H9 (cell line): ENCODE measurements around the gene MUC5B. TPM values are rescaled to one million over a fixed set of nuclear protein-coding genes. Genes with fewer than 3 reads are reported as not detected.

Experiments used
- DNase-seq: peaks from one replicate; pipeline ENCODE4 v3.0.0-alpha.2; 2017
- H2AFZ ChIP-seq: one replicate; pipeline ENCODE4 v1.6.1; 2013; ENCODE audit warnings: mild to moderate bottlenecking, low read length, control low read depth, moderate library complexity
- H2AK5ac ChIP-seq: 2 replicates; pipeline ENCODE4 v1.6.1; 2013; ENCODE audit warnings: low read length, control low read depth, mixed read lengths; ENCODE audit not compliant: insufficient read length
- H2BK120ac ChIP-seq: one replicate; pipeline ENCODE4 v1.6.1; 2013; ENCODE audit warnings: low read depth, mild to moderate bottlenecking, low read length, control low read depth, inconsistent platforms; ENCODE audit not compliant: poor library complexity, severe bottlenecking
- H2BK12ac ChIP-seq: 2 replicates; pipeline ENCODE4 v1.6.1; 2013; ENCODE audit warnings: low read length, control low read depth, mixed read lengths, low read depth; ENCODE audit not compliant: insufficient read length
- H2BK15ac ChIP-seq: 2 replicates; pipeline ENCODE4 v1.6.1; 2013; ENCODE audit warnings: low read depth, low read length, control low read depth
- H2BK20ac ChIP-seq: one replicate; pipeline ENCODE4 v1.6.1; 2013; ENCODE audit warnings: low read depth, mild to moderate bottlenecking, low read length, control low read depth, inconsistent platforms; ENCODE audit not compliant: poor library complexity, severe bottlenecking
- H2BK5ac ChIP-seq: 2 replicates; pipeline ENCODE4 v1.6.1; 2013; ENCODE audit warnings: low read length, control low read depth, mixed read lengths; ENCODE audit not compliant: insufficient read length
- H3K14ac ChIP-seq: 2 replicates; pipeline ENCODE4 v1.6.1; 2013; ENCODE audit warnings: low read length, control low read depth; ENCODE audit not compliant: insufficient read depth
- H3K18ac ChIP-seq: 2 replicates; pipeline ENCODE4 v1.6.1; 2013; ENCODE audit warnings: low read depth, mild to moderate bottlenecking, mixed read lengths, low read length, control low read depth; ENCODE audit not compliant: insufficient read length
- H3K23ac ChIP-seq: 2 replicates; pipeline ENCODE4 v1.6.1; 2013; ENCODE audit warnings: low read length, control low read depth, mixed read lengths, low read depth; ENCODE audit not compliant: insufficient read length
- H3K23me2 ChIP-seq: 2 replicates; pipeline ENCODE4 v1.6.1; 2013; ENCODE audit warnings: low read depth, mild to moderate bottlenecking, mixed read lengths, low read length, control low read depth; ENCODE audit not compliant: insufficient read length, poor library complexity, severe bottlenecking
- H3K27ac ChIP-seq: 2 replicates; pipeline ENCODE4 v1.5.1; 2013; ENCODE audit warnings: low read length, control low read depth, mixed read lengths, low read depth; ENCODE audit not compliant: insufficient read length
- H3K27me3 ChIP-seq: 2 replicates; pipeline ENCODE4 v1.6.1; 2013; ENCODE audit warnings: low read length, control low read depth, inconsistent platforms; ENCODE audit not compliant: insufficient read depth
- H3K4ac ChIP-seq: 2 replicates; pipeline ENCODE4 v1.6.1; 2013; ENCODE audit warnings: low read depth, mild to moderate bottlenecking, control low read depth, inconsistent platforms, low read length, moderate library complexity
- H3K4me1 ChIP-seq: 2 replicates; pipeline ENCODE4 v1.6.1; 2013; ENCODE audit warnings: low read length, control low read depth, inconsistent platforms; ENCODE audit not compliant: insufficient read depth
- H3K4me2 ChIP-seq: 2 replicates; pipeline ENCODE4 v1.6.1; 2013; ENCODE audit warnings: low read length, control low read depth, mixed read lengths; ENCODE audit not compliant: insufficient read length, insufficient read depth
- H3K56ac ChIP-seq: 2 replicates; pipeline ENCODE4 v1.6.1; 2013; ENCODE audit warnings: low read depth, mild to moderate bottlenecking, mixed read lengths, low read length, control low read depth; ENCODE audit not compliant: insufficient read length
- H3K79me1 ChIP-seq: 2 replicates; pipeline ENCODE4 v1.6.1; 2013; ENCODE audit warnings: low read depth, mild to moderate bottlenecking, moderate library complexity, low read length, control low read depth, inconsistent platforms; ENCODE audit not compliant: insufficient read depth, poor library complexity, severe bottlenecking
- H3K79me2 ChIP-seq: 2 replicates; pipeline ENCODE4 v1.6.1; 2013; ENCODE audit warnings: low read length, control low read depth, inconsistent platforms; ENCODE audit not compliant: insufficient read depth
- H3K9ac ChIP-seq: 2 replicates; pipeline ENCODE4 v1.6.1; 2013; ENCODE audit warnings: low read length, control low read depth, mixed read lengths; ENCODE audit not compliant: insufficient read length; ENCODE audit errors: extremely low read depth
- H3K9me3 ChIP-seq: one replicate; pipeline ENCODE4 v1.6.1; 2013; ENCODE audit warnings: low read depth, low read length, inconsistent platforms; ENCODE audit not compliant: control insufficient read depth
- H3T11ph ChIP-seq: one replicate; pipeline ENCODE4 v1.6.1; 2013; ENCODE audit warnings: mild to moderate bottlenecking, low read length, control low read depth, inconsistent platforms
- H4K20me1 ChIP-seq: one replicate; pipeline ENCODE4 v1.6.1; 2013; ENCODE audit not compliant: control insufficient read depth, insufficient read length, insufficient read depth
- H4K5ac ChIP-seq: 2 replicates; pipeline ENCODE4 v1.6.1; 2013; ENCODE audit warnings: low read depth, mild to moderate bottlenecking, mixed read lengths, low read length, control low read depth; ENCODE audit not compliant: insufficient read length
- H4K8ac ChIP-seq: replicated peaks from 2 replicates; pipeline ENCODE4 v1.6.1; 2013; ENCODE audit warnings: low read length, control low read depth, mixed read lengths, low read depth; ENCODE audit not compliant: insufficient read length
- H4K91ac ChIP-seq: 2 replicates; pipeline ENCODE4 v1.6.1; 2013; ENCODE audit warnings: low read depth, mild to moderate bottlenecking, moderate library complexity, mixed read lengths, low read length, control low read depth; ENCODE audit not compliant: insufficient read length
- H3K27ac Mint-ChIP-seq, 3 experiments: 2 replicates in 2 of 3; 3 replicates in 1 of 3; pipeline ENCODE4 v1.8.0; 2020 to 2021; ENCODE audit warnings: mixed read lengths in 3 of 3, mild to moderate bottlenecking in 1 of 3, moderate library complexity in 1 of 3
- H3K27me3 Mint-ChIP-seq: 2 replicates; pipeline ENCODE4 v1.8.0; 2021; ENCODE audit warnings: low read depth, mild to moderate bottlenecking, moderate library complexity, mixed read lengths
- H3K36me3 Mint-ChIP-seq, 3 experiments: 2 replicates in 2 of 3; 3 replicates in 1 of 3; pipeline ENCODE4 v1.8.0; 2020 to 2021; ENCODE audit warnings: low read depth in 3 of 3, mixed read lengths in 3 of 3; ENCODE audit not compliant: insufficient read depth in 1 of 3
- H3K4me1 Mint-ChIP-seq, 2 experiments: 2 replicates each; pipeline ENCODE4 v1.8.0; 2020; ENCODE audit warnings: mixed read lengths in 2 of 2
- H3K4me3 Mint-ChIP-seq, 2 experiments: 2 replicates in 1 of 2; 3 replicates in 1 of 2; pipeline ENCODE4 v1.8.0; 2020 to 2021; ENCODE audit warnings: mild to moderate bottlenecking in 2 of 2, mixed read lengths in 2 of 2, moderate library complexity in 1 of 2
- H3K9me3 Mint-ChIP-seq, 2 experiments: 2 replicates in 1 of 2; 3 replicates in 1 of 2; pipeline ENCODE4 v1.8.0; 2020; ENCODE audit warnings: mild to moderate bottlenecking in 2 of 2, mixed read lengths in 2 of 2, moderate library complexity in 1 of 2
- WGBS: extraction: QIAGEN DNeasy Blood & Tissue Kit; methylation state at CpG from one replicate; pipeline ENCODE4 v1.1.7; 2013; ENCODE audit warnings: missing lambda C conversion rate, low lambda C conversion rate, mixed read lengths; ENCODE audit not compliant: insufficient read length; ENCODE audit errors: extremely low coverage; 5-methylcytosine and 5-hydroxymethylcytosine counted together
- total RNA-seq: library from RNA; stranded (reverse); gene quantifications from 2 replicates; pipeline ENCODE4 v1.2.1, GENCODE V29; 2021
- TF ChIP-seq, protein P1 (sequence below): fragments of 200-600 bp; sonication (generic); conservative IDR thresholded peaks from 3 replicates; pipeline ENCODE4 v1.8.0; 2021; ENCODE audit warnings: antibody characterized with exemption, mild to moderate bottlenecking

The MUC5B gene
- total RNA-seq, 1 experiment from 2014 or later, result not detected

DNA sequence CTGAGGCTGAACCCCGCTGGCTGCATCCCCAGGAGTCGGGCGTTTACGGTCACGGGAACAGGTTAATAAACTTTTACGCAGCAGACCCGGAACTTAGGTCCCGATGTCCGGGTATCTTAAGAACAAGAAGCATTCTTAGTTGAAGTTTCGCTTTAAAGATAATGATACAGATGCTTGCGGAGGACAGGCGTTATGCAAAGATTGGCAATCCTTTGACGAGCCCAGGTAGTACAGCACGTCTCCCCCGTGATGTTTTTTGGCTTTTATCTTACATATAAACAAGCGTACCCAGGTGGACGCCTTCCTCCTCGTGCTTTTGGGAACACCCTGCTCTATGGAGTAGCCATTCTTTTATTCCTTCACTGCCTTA, 87.4 kb downstream of the MUC5B start:
- no peak overlapping the region for H3T11ph ChIP-seq
- H2AFZ ChIP-seq, result no peak overlapping the region
- no peak overlapping the region for H2BK5ac ChIP-seq
- H2BK15ac ChIP-seq, result no peak overlapping the region
- H3K23me2 ChIP-seq, result peaks cover 6% of the 10 kb centered on the region
- no peak overlapping the region for H3K23ac ChIP-seq
- Mint-ChIP-seq H3K27me3 (peaks cover 44% of the 10 kb centered on the region), H3K9me3 (peaks cover 12 to 27% of the 10 kb centered on the region in 2 experiments), H3K27ac (no peak overlapping the region), H3K36me3 (peaks cover 2 to 12% (median 7%) of the 10 kb centered on the region in 3 experiments; a peak in 5 of 7 replicates), H3K4me1 (peaks cover 11 to 16% of the 10 kb centered on the region in 2 experiments), H3K4me3 (peak overlapping the region; percentile 71 to 72)
- H3K14ac ChIP-seq, result no peak overlapping the region
- H3K4ac ChIP-seq, result no peak overlapping the region
- no peaks in the 10 kb centered on the region for H3K27me3 ChIP-seq
- no peak overlapping the region for H2BK120ac ChIP-seq
- DNase-seq, result no peak
- no peak overlapping the region for H3K56ac ChIP-seq
- H3K4me2 ChIP-seq, result peak overlapping the region; percentile 44
- H3K79me2 ChIP-seq, result no peaks in the 10 kb centered on the region; the same call in 1 of the 2 replicates
- H2AK5ac ChIP-seq, result no peak overlapping the region
- WGBS, result no CpG with 5 or more reads among the region's 18 CpGs
- no peaks in the 10 kb centered on the region for H4K20me1 ChIP-seq
- H3K27ac ChIP-seq, result no peak overlapping the region
- peaks cover 3% of the 10 kb centered on the region for H3K79me1 ChIP-seq
- H2BK12ac ChIP-seq, result no peak overlapping the region
- no peak overlapping the region for H2BK20ac ChIP-seq
- no peak overlapping the region for H4K8ac ChIP-seq
- no peak overlapping the region for H4K91ac ChIP-seq
- no peak overlapping the region for H3K9ac ChIP-seq
- no peaks in the 10 kb centered on the region for H3K4me1 ChIP-seq
- no peak overlapping the region for H4K5ac ChIP-seq
- peak overlapping the region; percentile 72 for H3K18ac ChIP-seq
- no peaks in the 10 kb centered on the region for H3K9me3 ChIP-seq
- TF ChIP-seq, protein P1, sequence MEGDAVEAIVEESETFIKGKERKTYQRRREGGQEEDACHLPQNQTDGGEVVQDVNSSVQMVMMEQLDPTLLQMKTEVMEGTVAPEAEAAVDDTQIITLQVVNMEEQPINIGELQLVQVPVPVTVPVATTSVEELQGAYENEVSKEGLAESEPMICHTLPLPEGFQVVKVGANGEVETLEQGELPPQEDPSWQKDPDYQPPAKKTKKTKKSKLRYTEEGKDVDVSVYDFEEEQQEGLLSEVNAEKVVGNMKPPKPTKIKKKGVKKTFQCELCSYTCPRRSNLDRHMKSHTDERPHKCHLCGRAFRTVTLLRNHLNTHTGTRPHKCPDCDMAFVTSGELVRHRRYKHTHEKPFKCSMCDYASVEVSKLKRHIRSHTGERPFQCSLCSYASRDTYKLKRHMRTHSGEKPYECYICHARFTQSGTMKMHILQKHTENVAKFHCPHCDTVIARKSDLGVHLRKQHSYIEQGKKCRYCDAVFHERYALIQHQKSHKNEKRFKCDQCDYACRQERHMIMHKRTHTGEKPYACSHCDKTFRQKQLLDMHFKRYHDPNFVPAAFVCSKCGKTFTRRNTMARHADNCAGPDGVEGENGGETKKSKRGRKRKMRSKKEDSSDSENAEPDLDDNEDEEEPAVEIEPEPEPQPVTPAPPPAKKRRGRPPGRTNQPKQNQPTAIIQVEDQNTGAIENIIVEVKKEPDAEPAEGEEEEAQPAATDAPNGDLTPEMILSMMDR, result no peak
